ENCODE data around the gene GADD45B. TPM values are rescaled to one million over a fixed set of nuclear protein-coding genes. Genes with fewer than 3 reads are reported as not detected.
"Not testable (repeated sequence)": the region's sequence is repeated elsewhere in the genome, so short reads cannot be mapped to it uniquely, and the experiment has no call there.

GADD45B gene
- total and polyA plus RNA-seq, 2 donors: 75.9 to 161 TPM

DNA sequence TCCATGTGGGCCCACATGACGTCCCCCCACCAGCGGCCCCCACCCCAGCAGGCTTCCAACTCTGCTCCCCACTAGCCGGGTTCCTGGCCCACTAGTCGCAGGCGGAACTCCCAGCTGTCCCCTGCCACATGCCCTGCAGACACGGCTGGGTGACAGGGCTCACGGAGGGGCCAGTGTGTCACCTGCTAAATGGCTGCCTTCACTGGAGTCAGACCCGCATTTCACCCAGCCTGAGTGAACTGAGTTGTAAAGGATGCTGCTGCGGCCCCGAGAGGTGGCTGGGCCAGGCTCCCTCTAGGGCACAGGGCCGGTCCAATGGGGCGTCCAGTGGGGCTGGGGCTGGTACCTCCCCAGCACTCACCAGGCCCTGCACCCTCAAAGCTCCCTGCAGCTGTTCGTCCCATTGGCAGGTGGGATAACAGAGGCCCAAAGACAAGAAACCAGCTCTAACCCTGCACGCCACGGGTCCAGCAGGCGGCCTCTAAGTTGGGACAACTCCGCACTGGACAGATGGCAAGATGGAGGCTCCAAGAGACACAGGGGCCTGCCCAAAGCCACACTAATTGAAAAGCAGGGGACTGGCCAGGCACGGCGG, 22.4 kb upstream of the GADD45B start:
- no peak overlapping the region for H3K4me3 ChIP-seq (ENCODE audit: low read length in 2 of 2)
- H3K9me3 ChIP-seq (ENCODE audit: control insufficient read depth in 2 of 2, insufficient read depth in 1 of 2, low read length in 1 of 2): no peaks in the 10 kb centered on the region
- H3K27me3 ChIP-seq (ENCODE audit: control insufficient read depth in 2 of 2, insufficient read depth in 1 of 2, low read length in 1 of 2): no peaks in the 10 kb centered on the region
- H3K4me1 ChIP-seq (ENCODE audit: control insufficient read depth in 2 of 2, insufficient read depth in 2 of 2, low read length in 2 of 2): peaks cover 16 to 22% of the 10 kb centered on the region in 2 donors
- WGBS: 98% methylated on average over 19 of the region's 19 CpGs
- peaks cover 19 to 26% of the 10 kb centered on the region in 2 donors for H3K36me3 ChIP-seq (ENCODE audit: control insufficient read depth in 2 of 2, insufficient read depth in 2 of 2, low read length in 1 of 2)
- no peak overlapping the region for H3K27ac ChIP-seq (ENCODE audit: low read depth in 1 of 2, low read length in 1 of 2)
- no peak for DNase-seq (ENCODE audit: low read depth in 6 of 9, low spot score in 9 of 9)

DNA sequence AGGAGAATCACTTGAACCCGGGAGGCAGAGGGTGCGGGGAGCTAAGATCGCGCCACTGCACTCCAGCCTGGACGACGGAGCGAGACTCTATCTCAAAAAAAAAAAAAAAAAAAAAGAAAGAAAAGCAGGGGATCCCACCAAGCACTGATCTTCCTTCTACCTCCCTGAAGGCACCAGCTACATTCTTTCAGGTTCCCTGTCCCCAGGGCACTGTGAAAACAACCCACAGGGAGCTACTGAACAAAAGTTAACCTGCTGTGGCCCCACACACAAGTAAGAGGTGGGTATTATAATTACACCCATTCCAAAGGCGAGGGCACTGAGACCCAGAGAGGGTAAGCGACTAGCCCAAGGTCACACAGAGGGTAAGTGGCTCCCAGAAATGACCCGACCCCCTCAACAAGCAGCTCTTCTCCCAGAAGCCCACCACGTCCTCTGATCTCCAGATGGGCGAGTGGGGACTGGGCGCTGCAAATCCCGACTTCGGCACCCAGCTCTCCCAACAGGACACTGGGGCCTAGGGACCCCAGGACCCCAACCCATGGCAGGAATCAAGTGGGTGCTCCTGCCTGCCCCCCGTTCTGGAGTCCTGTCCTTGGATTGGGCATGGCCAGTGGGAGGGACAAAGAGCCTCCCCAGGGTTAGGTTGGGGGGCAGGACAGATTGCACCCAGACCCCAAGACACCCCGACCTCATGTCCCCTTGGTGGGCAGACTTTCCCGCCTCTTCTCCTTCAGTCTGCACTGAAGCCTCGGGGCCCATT, 21.5 kb upstream of the GADD45B start:
- DNase-seq (ENCODE audit: low read depth in 6 of 9, low spot score in 9 of 9): no peak
- 97% methylated on average over 19 of the region's 19 CpGs for WGBS
- peaks cover 15 to 22% of the 10 kb centered on the region in 2 donors for H3K4me1 ChIP-seq (ENCODE audit: control insufficient read depth in 2 of 2, insufficient read depth in 2 of 2, low read length in 2 of 2)
- H3K27ac ChIP-seq (ENCODE audit: low read depth in 1 of 2, low read length in 1 of 2): no peak overlapping the region
- H3K4me3 ChIP-seq (ENCODE audit: low read length in 2 of 2): no peak overlapping the region
- no peaks in the 10 kb centered on the region for H3K27me3 ChIP-seq (ENCODE audit: control insufficient read depth in 2 of 2, insufficient read depth in 1 of 2, low read length in 1 of 2)
- peaks cover 14 to 26% of the 10 kb centered on the region in 2 donors for H3K36me3 ChIP-seq (ENCODE audit: control insufficient read depth in 2 of 2, insufficient read depth in 2 of 2, low read length in 1 of 2)
- no peaks in the 10 kb centered on the region for H3K9me3 ChIP-seq (ENCODE audit: control insufficient read depth in 2 of 2, insufficient read depth in 1 of 2, low read length in 1 of 2)

GRCh38 chr19:2454962-2455850, 20.7 kb upstream of the GADD45B start:
- Histone ChIP-seq H3K27ac (ENCODE audit: low read depth in 1 of 2, low read length in 1 of 2) (no peak overlapping the region), H3K4me3 (ENCODE audit: low read length in 2 of 2) (peak overlapping the region; percentile 92 to 100), H3K36me3 (ENCODE audit: control insufficient read depth in 2 of 2, insufficient read depth in 2 of 2, low read length in 1 of 2) (peaks cover 13 to 26% of the 10 kb centered on the region in 2 donors), H3K9me3 (ENCODE audit: control insufficient read depth in 2 of 2, insufficient read depth in 1 of 2, low read length in 1 of 2) (no peaks in the 10 kb centered on the region), H3K4me1 (ENCODE audit: control insufficient read depth in 2 of 2, insufficient read depth in 2 of 2, low read length in 2 of 2) (peaks cover 15 to 22% of the 10 kb centered on the region in 2 donors), H3K27me3 (ENCODE audit: control insufficient read depth in 2 of 2, insufficient read depth in 1 of 2, low read length in 1 of 2) (no peaks in the 10 kb centered on the region)
- WGBS: 80% methylated on average over 14 of the region's 14 CpGs
- no peak for DNase-seq (ENCODE audit: low read depth in 6 of 9, low spot score in 9 of 9)

GRCh38 chr19:2455851-2456570, 19.9 kb upstream of the GADD45B start:
- DNase-seq (ENCODE audit: low read depth in 6 of 9, low spot score in 9 of 9): peak in 1 of 9 donors; percentile 47
- Histone ChIP-seq H3K27ac (ENCODE audit: low read depth in 1 of 2, low read length in 1 of 2) (peak overlapping the region; percentile 4 to 5), H3K9me3 (ENCODE audit: control insufficient read depth in 2 of 2, insufficient read depth in 1 of 2, low read length in 1 of 2) (no peaks in the 10 kb centered on the region), H3K4me1 (ENCODE audit: control insufficient read depth in 2 of 2, insufficient read depth in 2 of 2, low read length in 2 of 2) (peaks cover 15 to 22% of the 10 kb centered on the region in 2 donors), H3K4me3 (ENCODE audit: low read length in 2 of 2) (peak overlapping the region; percentile 92 to 100), H3K27me3 (ENCODE audit: control insufficient read depth in 2 of 2, insufficient read depth in 1 of 2, low read length in 1 of 2) (no peaks in the 10 kb centered on the region), H3K36me3 (ENCODE audit: control insufficient read depth in 2 of 2, insufficient read depth in 2 of 2, low read length in 1 of 2) (peaks cover 5 to 23% of the 10 kb centered on the region in 2 donors)
- 1% methylated on average over 62 of the region's 62 CpGs for whole genome bisulfite sequencing

- Histone ChIP-seq H3K27ac (ENCODE audit: low read depth in 1 of 2, low read length in 1 of 2) (peak overlapping the region in 1 of 2 donors; percentile 66), H3K4me1 (ENCODE audit: control insufficient read depth in 2 of 2, insufficient read depth in 2 of 2, low read length in 2 of 2) (peaks cover 23 to 37% of the 10 kb centered on the region in 2 donors), H3K27me3 (ENCODE audit: control insufficient read depth in 2 of 2, insufficient read depth in 1 of 2, low read length in 1 of 2) (peaks cover 0 to 8% of the 10 kb centered on the region in 2 donors), H3K4me3 (ENCODE audit: low read length in 2 of 2) (peak overlapping the region in 1 of 2 donors; percentile 35), H3K9me3 (ENCODE audit: control insufficient read depth in 2 of 2, insufficient read depth in 1 of 2, low read length in 1 of 2) (peaks cover 0 to 4% of the 10 kb centered on the region in 2 donors), H3K36me3 (ENCODE audit: control insufficient read depth in 2 of 2, insufficient read depth in 2 of 2, low read length in 1 of 2) (peaks cover 0 to 15% of the 10 kb centered on the region in 2 donors)
- WGBS: 97% methylated on average over 8 of the region's 8 CpGs
- DNase-seq (ENCODE audit: low read depth in 6 of 9, low spot score in 9 of 9): no peak
These were observed 18.4 kb upstream of the GADD45B start for GRCh38 chr19:2457394-2458037.

- Histone ChIP-seq H3K4me3 (ENCODE audit: low read length in 2 of 2) (no peak overlapping the region), H3K9me3 (ENCODE audit: control insufficient read depth in 2 of 2, insufficient read depth in 1 of 2, low read length in 1 of 2) (peaks cover 0 to 4% of the 10 kb centered on the region in 2 donors), H3K36me3 (ENCODE audit: control insufficient read depth in 2 of 2, insufficient read depth in 2 of 2, low read length in 1 of 2) (peaks cover 0 to 9% of the 10 kb centered on the region in 2 donors), H3K27ac (ENCODE audit: low read depth in 1 of 2, low read length in 1 of 2) (no peak overlapping the region), H3K27me3 (ENCODE audit: control insufficient read depth in 2 of 2, insufficient read depth in 1 of 2, low read length in 1 of 2) (peaks cover 0 to 13% of the 10 kb centered on the region in 2 donors), H3K4me1 (ENCODE audit: control insufficient read depth in 2 of 2, insufficient read depth in 2 of 2, low read length in 2 of 2) (peaks cover 23 to 42% of the 10 kb centered on the region in 2 donors)
- DNase-seq (ENCODE audit: low read depth in 6 of 9, low spot score in 9 of 9): no peak
- WGBS: 97% methylated on average over 5 of the region's 5 CpGs
These were observed 17.9 kb upstream of the GADD45B start for GRCh38 chr19:2458054-2458453.

DNA sequence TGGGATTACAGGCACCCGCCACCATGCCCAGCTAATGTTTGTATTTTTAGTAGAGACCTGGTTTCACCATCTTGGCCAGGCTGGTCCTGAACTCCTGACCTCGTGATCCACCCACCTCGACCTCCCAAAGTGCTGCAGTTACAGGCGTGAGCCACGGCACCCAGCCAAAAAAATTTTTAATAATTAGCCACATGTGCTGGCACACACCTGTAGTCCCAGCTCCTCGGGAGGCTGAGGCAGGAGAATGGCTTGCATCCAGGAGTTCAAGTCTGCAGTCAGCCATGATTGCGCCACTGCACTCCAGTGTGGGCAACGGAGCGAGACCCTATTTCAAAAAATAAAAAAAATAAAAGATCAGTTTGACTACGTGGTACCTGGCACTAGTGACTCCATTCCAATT, 17.2 kb upstream of the GADD45B start:
- not testable (repeated sequence) for H3K4me3 ChIP-seq (ENCODE audit: low read length in 2 of 2); H3K36me3 ChIP-seq (ENCODE audit: control insufficient read depth in 2 of 2, insufficient read depth in 2 of 2, low read length in 1 of 2); DNase-seq (ENCODE audit: low read depth in 6 of 9, low spot score in 9 of 9); H3K9me3 ChIP-seq (ENCODE audit: control insufficient read depth in 2 of 2, insufficient read depth in 1 of 2, low read length in 1 of 2); H3K27ac ChIP-seq (ENCODE audit: low read depth in 1 of 2, low read length in 1 of 2)
- WGBS: 98% methylated on average over 10 of the region's 10 CpGs
- Histone ChIP-seq H3K27me3 (ENCODE audit: control insufficient read depth in 2 of 2, insufficient read depth in 1 of 2, low read length in 1 of 2) (peaks cover 0 to 16% of the 10 kb centered on the region in 2 donors), H3K4me1 (ENCODE audit: control insufficient read depth in 2 of 2, insufficient read depth in 2 of 2, low read length in 2 of 2) (peaks cover 23 to 45% of the 10 kb centered on the region in 2 donors)

DNA sequence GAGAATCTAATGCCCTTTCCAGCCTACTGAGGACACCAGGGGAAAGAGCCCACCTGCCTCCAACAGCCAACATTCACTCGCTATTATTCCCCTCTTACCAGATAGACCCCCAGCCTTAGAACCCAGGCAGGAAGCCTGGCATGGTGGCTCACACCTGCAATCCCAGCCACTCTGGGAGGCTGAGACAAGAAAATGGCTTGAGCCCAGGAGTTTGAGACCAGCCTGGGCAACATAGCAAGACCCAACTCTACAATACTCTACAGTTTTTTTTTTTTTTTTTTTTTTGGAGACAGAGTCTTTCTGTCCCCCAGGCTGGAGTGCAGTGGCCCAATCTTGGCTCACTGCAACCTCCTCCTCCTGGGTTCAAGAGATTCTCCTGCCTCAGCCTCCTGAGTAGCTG, 15.7 kb upstream of the GADD45B start:
- WGBS: 100% methylated on average over 1 of the region's 1 CpG
- DNase-seq (ENCODE audit: low read depth in 6 of 9, low spot score in 9 of 9): no peak

More for the DNA sequence above, 15.7 kb upstream of the GADD45B start:
- Histone ChIP-seq H3K4me3 (ENCODE audit: low read length in 2 of 2) (no peak overlapping the region), H3K36me3 (ENCODE audit: control insufficient read depth in 2 of 2, insufficient read depth in 2 of 2, low read length in 1 of 2) (peaks cover 0 to 3% of the 10 kb centered on the region in 2 donors), H3K27ac (ENCODE audit: low read depth in 1 of 2, low read length in 1 of 2) (no peak overlapping the region), H3K27me3 (ENCODE audit: control insufficient read depth in 2 of 2, insufficient read depth in 1 of 2, low read length in 1 of 2) (peaks cover 0 to 16% of the 10 kb centered on the region in 2 donors), H3K9me3 (ENCODE audit: control insufficient read depth in 2 of 2, insufficient read depth in 1 of 2, low read length in 1 of 2) (peaks cover 0 to 4% of the 10 kb centered on the region in 2 donors), H3K4me1 (ENCODE audit: control insufficient read depth in 2 of 2, insufficient read depth in 2 of 2, low read length in 2 of 2) (peaks cover 16 to 35% of the 10 kb centered on the region in 2 donors)

Data from thymus (tissue), 11 donors.